Effector CD8-positive, alpha-beta T cell (primary cell): ENCODE results near the gene ZNF652.
"Not testable (repeated sequence)": the region's sequence is repeated elsewhere in the genome, so short reads cannot be mapped to it uniquely, and the experiment has no call there.

Experiments used
- DNase-seq: peaks from one replicate; lab custom pipeline; 2025; lab: John Stamatoyannopoulos, UW

Gene ZNF652

DNA sequence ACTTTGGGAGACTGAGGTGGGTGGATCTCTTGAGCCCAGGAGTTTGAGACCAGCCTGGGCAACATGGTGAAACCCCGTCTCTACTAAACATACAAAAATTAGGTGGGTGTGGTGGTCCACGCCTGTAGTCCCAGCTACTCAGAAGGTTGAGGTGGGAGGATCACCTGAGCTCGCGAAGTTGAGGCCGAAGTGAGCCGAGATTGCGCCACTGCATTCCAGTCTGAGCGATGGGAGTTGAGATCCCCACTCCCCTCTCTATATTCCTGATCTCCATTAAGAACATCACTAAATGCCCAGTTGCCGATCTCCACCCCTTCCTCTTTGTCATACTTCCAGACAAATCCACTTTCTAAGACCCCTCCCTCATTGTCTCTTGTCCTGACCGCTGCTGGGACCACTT, 24.3 kb upstream of the ZNF652 start:
- no peak for DNase-seq

- DNase-seq: no peak
Measured at GRCh38 chr17:49384951-49385350, 22.9 kb upstream of the ZNF652 start.

- no peak for DNase-seq
Measured at GRCh38 chr17:49383060-49383459, 21.0 kb upstream of the ZNF652 start.

- no peak for DNase-seq
Measured at GRCh38 chr17:49382556-49382955, 20.5 kb upstream of the ZNF652 start.

DNA sequence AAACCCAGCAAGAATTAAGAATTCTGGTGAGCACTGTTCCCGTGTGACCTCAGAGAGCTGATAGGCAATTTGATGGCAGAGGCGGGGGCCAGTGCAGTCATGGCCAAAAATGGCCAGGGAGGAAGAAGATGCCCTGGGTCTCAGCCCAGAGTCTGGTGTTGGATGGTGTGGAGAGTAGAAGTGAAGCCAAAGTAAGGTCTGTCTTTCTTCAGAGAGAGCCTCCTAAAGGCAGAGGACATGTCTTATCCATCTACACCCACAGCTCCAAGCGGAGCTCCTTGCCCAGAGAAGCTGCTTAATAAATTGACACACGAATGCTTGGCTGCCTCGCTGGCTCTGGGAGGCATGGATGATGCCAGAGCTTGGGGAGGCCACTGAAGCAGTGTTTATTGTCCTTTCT, 19.7 kb upstream of the ZNF652 start:
- no peak for DNase-seq

DNA sequence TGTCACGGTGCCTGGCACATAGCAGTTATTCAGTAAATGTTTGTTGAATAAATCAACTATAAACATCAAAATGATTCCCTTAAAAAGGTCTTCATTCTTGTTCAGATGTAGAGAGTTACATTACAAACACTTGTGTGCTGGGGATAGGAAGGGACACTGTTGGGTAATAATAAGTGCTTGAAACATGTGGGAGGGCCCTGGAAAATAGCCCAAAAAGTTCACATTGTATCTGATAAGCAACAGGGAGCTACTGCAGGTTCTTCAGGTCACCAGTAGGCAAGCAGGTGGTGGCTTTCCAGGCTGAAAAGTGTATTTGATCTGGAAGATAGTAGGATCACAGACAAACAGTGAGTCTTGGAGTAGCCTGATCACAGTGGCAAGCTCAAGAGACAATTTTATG, 19.0 kb upstream of the ZNF652 start:
- DNase-seq: no peak

- no peak for DNase-seq
Measured at GRCh38 chr17:49379926-49380325, 17.9 kb upstream of the ZNF652 start.

DNA sequence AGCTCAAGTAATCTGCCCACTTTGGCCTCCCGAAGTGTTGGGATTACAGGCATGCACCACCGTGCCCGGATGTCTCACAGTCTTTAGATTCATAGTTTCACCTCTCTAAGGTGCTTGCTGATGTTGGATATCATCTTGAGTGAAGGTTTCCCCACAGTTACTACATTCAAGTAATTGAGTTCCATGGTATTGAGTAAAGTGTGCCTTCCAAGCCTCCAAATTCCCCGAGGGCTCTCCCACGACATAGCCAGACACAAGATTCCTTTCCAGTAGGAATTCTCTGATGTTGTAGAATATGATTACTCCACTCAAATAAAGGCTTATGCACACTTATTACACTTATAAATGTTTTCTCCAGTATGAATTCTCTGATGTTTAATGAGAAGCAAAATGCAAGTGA, 16.3 kb upstream of the ZNF652 start:
- no peak for DNase-seq

DNA sequence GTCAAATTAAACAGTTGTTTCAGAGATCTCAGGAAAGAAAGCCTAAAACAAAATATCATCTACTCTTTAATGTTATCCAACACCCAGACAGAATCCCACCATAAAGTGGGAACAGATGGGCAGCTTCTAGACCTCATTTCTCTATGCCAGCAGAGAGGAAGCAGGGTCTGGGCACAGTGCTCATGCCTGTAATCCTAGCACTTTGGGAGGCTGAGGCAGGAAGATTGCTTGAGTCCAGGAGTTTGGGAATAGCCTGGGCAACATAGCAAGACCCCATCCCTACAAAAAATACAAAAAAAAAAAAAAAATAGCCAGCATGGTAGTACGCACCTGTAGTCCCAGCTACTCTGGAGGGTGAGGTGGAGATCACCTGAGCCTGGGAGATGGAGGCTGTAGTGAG, 13.5 kb upstream of the ZNF652 start:
- no peak for DNase-seq

GRCh38 chr17:49373115-49373514, 11.1 kb upstream of the ZNF652 start:
- no peak for DNase-seq

DNA sequence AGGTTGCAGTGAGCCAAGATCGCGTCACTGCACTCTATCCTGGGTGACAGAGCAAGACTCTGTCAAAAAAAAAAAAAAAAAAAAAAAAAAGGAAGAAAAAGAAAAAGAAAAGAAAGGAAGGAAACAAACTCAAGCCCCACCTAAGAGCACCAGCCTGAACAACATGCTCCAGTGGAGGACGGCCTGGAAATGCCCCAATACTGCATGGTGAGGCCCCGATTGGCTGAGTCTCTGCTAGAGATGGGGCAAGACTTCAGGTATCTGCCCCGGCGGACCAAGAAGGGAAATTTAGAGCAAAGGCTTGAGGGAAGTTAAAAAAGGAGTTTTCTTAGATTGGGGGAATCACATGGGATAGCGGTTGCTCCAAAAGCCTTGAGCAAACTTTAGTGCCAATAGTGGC, 10.4 kb upstream of the ZNF652 start:
- no peak for DNase-seq

DNA sequence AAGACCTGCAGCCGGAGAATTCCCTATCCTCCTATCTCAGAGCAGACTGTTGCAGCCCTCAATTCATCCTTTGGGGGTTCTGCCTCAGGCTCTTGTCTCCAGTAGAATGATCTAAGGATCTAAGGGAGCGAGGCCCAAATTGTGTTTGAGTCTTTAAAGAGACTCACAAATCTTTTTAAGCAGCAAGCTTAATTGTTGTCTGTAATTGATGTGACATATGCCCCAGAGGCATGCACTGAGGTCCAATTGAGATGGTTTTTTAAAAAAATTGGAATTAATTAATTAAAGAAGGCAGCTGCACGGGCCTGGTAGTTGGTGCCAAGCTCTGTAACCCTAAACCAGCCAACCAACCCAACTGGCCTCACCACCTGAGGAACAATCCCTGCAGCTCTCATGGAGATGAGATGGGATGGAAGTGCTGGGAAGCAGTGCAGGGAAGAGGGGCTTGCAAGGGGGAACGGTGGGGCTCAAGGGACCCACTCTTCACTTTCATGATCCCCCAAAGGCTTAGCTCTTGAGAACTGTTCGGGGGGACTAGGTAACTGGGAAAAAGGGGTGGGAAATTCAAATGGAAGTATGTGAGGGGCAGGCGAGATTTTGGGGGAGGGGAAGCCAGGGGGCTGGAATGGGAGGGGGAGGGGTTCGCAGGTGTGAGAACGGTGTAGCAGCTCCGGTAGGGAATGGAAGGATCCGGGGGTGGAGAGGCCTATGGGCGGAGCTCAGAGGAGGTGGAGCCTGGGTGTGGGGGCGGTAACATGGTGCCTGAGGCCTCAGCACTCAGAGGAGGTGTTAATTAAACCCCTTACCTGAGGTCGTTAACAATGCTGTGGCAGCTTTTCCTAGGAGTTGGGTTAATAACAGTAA, 9.2 kb upstream of the ZNF652 start:
- DNase-seq: no peak

DNA sequence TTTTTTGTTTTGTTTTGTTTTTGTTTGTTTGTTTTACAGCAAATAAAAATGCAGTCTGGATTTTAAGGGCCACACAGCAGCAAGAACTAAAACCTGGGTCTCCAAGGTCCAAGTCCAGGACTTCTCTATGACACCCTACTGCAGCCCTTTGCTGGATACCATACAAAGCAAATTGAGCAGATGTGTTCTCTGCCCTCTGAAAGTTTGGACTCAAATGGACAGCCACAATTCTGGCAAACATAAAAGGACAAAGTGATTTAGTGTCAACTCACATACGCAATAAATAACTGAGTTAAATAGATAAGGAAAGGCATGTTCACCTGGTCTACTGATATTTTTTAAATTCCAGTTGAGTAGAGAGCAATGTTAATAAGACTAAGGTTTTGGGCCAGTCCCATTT, 7.7 kb upstream of the ZNF652 start:
- DNase-seq: no peak

DNA sequence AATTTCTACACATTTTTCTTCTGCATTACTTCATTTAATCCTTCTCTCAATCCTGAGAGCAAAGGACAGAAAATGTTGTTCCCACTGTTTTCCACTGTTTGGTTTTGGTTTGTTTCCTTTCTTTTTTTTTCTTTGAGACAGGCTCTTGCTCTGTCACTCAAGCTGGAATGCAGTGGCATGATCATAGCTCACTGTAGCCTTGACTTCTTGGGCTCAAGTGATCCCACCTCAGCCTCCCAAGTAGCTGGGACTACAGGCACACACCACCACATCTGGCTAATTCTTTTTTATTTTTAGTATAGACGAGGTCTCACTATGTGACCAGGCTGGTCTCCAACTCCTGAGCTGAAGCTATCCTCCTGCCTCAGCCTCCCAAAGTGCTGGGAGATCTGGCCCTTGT, 7.0 kb upstream of the ZNF652 start:
- DNase-seq: no peak

DNA sequence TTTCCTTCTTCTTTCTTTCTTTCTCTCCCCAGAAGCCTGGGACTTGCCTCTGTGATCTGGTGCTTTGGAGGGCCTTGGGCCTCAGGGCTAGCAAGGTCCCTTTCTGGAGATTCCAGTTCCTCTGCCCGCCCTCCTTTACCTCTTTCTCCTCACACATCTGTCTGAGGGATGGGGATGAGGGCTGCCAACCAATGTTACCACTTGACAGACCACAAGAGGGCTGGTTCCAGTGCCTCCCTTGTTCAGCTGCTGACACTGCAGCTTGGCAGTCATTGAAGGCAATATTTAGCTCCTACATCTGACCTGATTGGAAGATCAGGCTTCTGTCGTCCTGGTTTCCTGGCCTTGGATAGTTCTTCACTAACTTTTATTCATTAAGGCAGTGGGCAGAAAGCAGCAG, 3.6 kb upstream of the ZNF652 start:
- no peak for DNase-seq

DNA sequence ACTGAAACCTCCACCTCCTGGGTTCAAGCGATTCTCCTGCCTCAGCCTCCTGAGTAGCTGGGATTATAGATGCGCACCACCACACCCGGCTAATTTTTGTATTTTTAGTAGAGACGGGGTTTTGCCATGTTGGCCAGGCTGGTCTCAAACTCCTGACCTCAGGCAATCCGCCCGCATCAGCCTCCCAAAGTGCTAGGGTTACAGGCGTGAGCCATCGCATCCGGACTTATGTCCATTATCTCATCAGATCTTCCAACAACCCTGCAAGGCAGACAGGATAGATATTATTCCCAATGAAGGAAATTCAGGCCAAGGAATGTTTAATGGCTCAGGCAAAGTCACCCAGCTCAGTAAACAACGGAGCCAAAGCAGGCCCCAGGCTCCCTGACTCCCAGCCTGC, 3.1 kb upstream of the ZNF652 start:
- DNase-seq: not testable (repeated sequence)

DNA sequence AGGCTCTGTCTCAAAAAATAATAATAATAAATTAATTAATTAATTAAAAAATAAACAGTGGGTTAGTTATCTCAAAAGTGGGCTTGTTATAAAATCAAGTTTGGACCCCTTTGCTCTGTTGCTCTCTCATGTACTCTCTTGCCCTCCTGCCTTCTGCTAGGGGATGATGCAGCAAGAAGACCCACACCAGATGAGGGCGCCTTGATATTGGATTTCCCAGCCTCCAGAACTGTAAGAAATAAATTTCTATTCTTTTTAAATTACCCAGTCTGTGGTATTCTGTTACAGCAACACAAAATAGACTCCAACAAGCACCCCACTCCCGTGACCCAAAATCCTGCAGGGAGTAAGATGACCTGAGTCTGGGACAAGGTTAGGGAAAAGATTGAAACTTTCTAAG, 2.1 kb upstream of the ZNF652 start:
- DNase-seq: no peak

GRCh38 chr17:49363251-49363650, 1.2 kb upstream of the ZNF652 start:
- DNase-seq: no peak

GRCh38 chr17:49362723-49363117, 670 bp upstream of the ZNF652 start:
- DNase-seq: no peak

DNA sequence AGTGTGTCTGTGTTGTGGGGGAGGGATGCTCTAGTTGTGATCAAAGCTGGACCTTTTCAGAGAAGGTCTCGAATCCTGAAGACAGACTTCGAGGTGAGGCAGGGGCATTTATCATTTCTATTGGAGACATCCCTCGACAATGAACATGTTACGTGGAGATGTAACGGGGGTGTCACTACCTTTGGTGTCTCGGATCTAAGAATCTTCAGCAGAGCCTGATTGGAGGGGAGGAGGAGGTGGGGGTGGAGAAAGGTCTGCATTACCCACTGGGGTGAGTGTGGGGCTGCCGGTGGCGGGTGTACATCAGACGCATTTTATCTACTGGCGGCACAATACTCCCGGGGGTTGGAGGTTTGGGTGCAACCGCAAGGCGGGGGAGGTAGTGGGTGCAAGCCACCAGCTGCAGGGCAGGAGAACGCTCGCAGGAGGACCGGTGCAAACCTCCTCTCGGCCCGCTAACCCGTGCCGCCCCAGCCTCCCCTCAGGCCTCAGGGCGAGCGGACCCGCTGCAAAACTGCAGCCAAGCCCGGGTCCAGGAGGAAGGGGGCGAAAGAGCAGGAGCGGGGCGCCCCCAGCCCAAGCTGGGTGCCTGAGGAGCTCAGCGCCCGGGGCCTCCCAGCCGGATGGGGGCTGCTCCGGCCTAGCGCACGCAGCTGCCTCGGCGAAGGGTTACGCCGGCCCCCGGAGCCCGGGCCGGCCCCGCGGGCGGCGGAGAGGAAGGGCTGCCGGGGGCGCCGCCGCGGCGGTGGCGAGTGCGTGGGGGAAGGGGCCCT, 735 bp downstream of the ZNF652 start:
- DNase-seq: peak; percentile 77

GRCh38 chr17:49360796-49361128, 1.3 kb downstream of the ZNF652 start:
- no peak for DNase-seq

GRCh38 chr17:49359990-49360795, 1.9 kb downstream of the ZNF652 start:
- DNase-seq: no peak
